ENCODE measurements around the gene ZNF319.

Gene ZNF319

GRCh38 chr16:58021661-58022551 lies 21.4 kb upstream of the ZNF319 start:
- peak; percentile 55 for DNase-seq (ENCODE audit: low spot score)

GRCh38 chr16:58020628-58021521 lies 20.4 kb upstream of the ZNF319 start:
- peak; percentile 73 for DNase-seq (ENCODE audit: low spot score)

GRCh38 chr16:58019866-58020538 lies 19.5 kb upstream of the ZNF319 start:
- DNase-seq (ENCODE audit: low spot score) = peak; percentile 33

- DNase-seq (ENCODE audit: low spot score) = peak; percentile 59
These were observed 18.3 kb upstream of the ZNF319 start for GRCh38 chr16:58018803-58019202.

GRCh38 chr16:58016840-58017446 lies 16.5 kb upstream of the ZNF319 start:
- DNase-seq (ENCODE audit: low spot score) = peak; percentile 34

GRCh38 chr16:58013201-58013956 lies 12.9 kb upstream of the ZNF319 start:
- DNase-seq (ENCODE audit: low spot score) = peak; percentile 30

- peak; percentile 34 for DNase-seq (ENCODE audit: low spot score)
These were observed 12.0 kb upstream of the ZNF319 start for GRCh38 chr16:58012481-58012880.

GRCh38 chr16:58011652-58012051 lies 11.2 kb upstream of the ZNF319 start:
- peak; percentile 8 for DNase-seq (ENCODE audit: low spot score)

GRCh38 chr16:58010886-58011285 lies 10.4 kb upstream of the ZNF319 start:
- DNase-seq (ENCODE audit: low spot score) = peak; percentile 47

GRCh38 chr16:58009856-58010416 lies 9.5 kb upstream of the ZNF319 start:
- peak; percentile 44 for DNase-seq (ENCODE audit: low spot score)

GRCh38 chr16:58004736-58005135 lies 4.3 kb upstream of the ZNF319 start:
- DNase-seq (ENCODE audit: low spot score) = peak; percentile 49

- peak; percentile 23 for DNase-seq (ENCODE audit: low spot score)
These were observed 2.5 kb upstream of the ZNF319 start for GRCh38 chr16:58002936-58003335.

- peak; percentile 55 for DNase-seq (ENCODE audit: low spot score)
These were observed 1.9 kb upstream of the ZNF319 start for GRCh38 chr16:58002416-58002800.

GRCh38 chr16:58001781-58002415 lies 1.4 kb upstream of the ZNF319 start:
- peak; percentile 34 for DNase-seq (ENCODE audit: low spot score)

- DNase-seq (ENCODE audit: low spot score) = peak; percentile 93
These were observed 519 bp upstream of the ZNF319 start, which contains the start of gene USB1 for GRCh38 chr16:58000706-58001676. USB1 (plus strand) TSS chr16:58001407; CDS start chr16:58001484, 77 bp downstream.

- DNase-seq (ENCODE audit: low spot score) = peak; percentile 64
These were observed 1.0 kb downstream of the ZNF319 start for GRCh38 chr16:57999366-57999970.

- DNase-seq (ENCODE audit: low spot score) = no peak
These were observed 1.5 kb downstream of the ZNF319 start for GRCh38 chr16:57998992-57999365.

- peak; percentile 54 for DNase-seq (ENCODE audit: low spot score)
These were observed 2.0 kb downstream of the ZNF319 start for GRCh38 chr16:57998486-57998885.
